HG03108 (cell line): ENCODE measurements around the gene HSD17B4.
"Not testable (repeated sequence)": the region's sequence is repeated elsewhere in the genome, so short reads cannot be mapped to it uniquely, and the experiment has no call there.

ENCODE experiments used
- ATAC-seq: cut with Tn5 transposase; IDR thresholded peaks from one replicate; pipeline ENCODE4 v1.9.1; 2021; ENCODE audit warnings: moderate library complexity; ENCODE audit not compliant: unreplicated experiment

HSD17B4 gene

GRCh38 chr5:119428574-119428973 lies 23.7 kb upstream of the HSD17B4 start:
- not testable (repeated sequence) for ATAC-seq

- ATAC-seq = not testable (repeated sequence)
Observed at GRCh38 chr5:119432674-119433237, 19.5 kb upstream of the HSD17B4 start.

- peak; percentile 90 for ATAC-seq
Observed at GRCh38 chr5:119435436-119436132, 16.7 kb upstream of the HSD17B4 start.

GRCh38 chr5:119437785-119438586 lies 14.3 kb upstream of the HSD17B4 start:
- ATAC-seq = not testable (repeated sequence)

GRCh38 chr5:119438587-119438917 lies 13.7 kb upstream of the HSD17B4 start:
- ATAC-seq = not testable (repeated sequence)

GRCh38 chr5:119439140-119439631 lies 13.1 kb upstream of the HSD17B4 start:
- ATAC-seq = no peak

GRCh38 chr5:119439632-119440031 lies 12.7 kb upstream of the HSD17B4 start:
- ATAC-seq = not testable (repeated sequence)

GRCh38 chr5:119444643-119445042 lies 7.7 kb upstream of the HSD17B4 start:
- ATAC-seq = not testable (repeated sequence)

- ATAC-seq = no peak
Observed at GRCh38 chr5:119445544-119445943, 6.8 kb upstream of the HSD17B4 start.

- ATAC-seq = no peak
Observed at GRCh38 chr5:119449882-119450281, 2.4 kb upstream of the HSD17B4 start.

GRCh38 chr5:119450627-119451026 lies 1.7 kb upstream of the HSD17B4 start:
- ATAC-seq = not testable (repeated sequence)

GRCh38 chr5:119451561-119451960 lies 736 bp upstream of the HSD17B4 start:
- ATAC-seq = no peak

- no peak for ATAC-seq
Observed at GRCh38 chr5:119452060-119452372, 281 bp upstream of the HSD17B4 start.

GRCh38 chr5:119453040-119453373 lies 710 bp downstream of the HSD17B4 start:
- no peak for ATAC-seq

- ATAC-seq = no peak
Observed at GRCh38 chr5:119454171-119454570, 1.9 kb downstream of the HSD17B4 start.

GRCh38 chr5:119458911-119459632 lies 6.8 kb downstream of the HSD17B4 start:
- no peak for ATAC-seq

- ATAC-seq = no peak
Observed at GRCh38 chr5:119465640-119466039, 13.3 kb downstream of the HSD17B4 start.

GRCh38 chr5:119468286-119468685 lies 16.0 kb downstream of the HSD17B4 start:
- no peak for ATAC-seq

- ATAC-seq = no peak
Observed at GRCh38 chr5:119470105-119470763, 17.9 kb downstream of the HSD17B4 start.

GRCh38 chr5:119470851-119471451 lies 18.7 kb downstream of the HSD17B4 start:
- ATAC-seq = no peak

GRCh38 chr5:119473241-119473640 lies 20.9 kb downstream of the HSD17B4 start:
- ATAC-seq = no peak
